ENCODE data around the gene CHST7. TPM values are rescaled to one million over a fixed set of nuclear protein-coding genes. Genes with fewer than 3 reads are reported as not detected.

Gene CHST7
- total RNA-seq, 6 experiments from 2014 or later: 4.8 to 7.1 (median 5.7) TPM

DNA sequence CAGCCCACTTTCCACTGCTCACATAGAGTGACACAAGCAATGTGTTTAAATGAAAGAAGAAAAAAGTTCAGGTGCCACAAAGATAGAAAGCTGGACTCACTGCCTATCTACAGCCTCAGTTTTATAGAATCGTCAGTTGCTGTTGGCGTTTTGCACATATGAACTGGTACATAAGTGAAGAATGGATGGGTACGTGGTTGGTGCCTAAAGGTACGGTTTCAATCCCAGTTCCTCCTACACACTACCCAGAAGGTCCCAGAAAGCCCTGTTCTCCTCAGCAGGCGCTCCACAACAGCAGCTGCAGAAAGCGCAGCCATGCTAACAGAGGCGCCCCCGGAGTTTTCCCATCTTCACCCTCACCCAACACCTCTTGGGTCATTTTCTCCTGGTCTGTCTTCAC is 23.6 kb downstream of the CHST7 start:
- Histone ChIP-seq H3K27me3 (no peaks in the 10 kb centered on the region), H3K4me3 (no peak overlapping the region), H3K9me3 (no peaks in the 10 kb centered on the region), H3K4me1 (no peaks in the 10 kb centered on the region), H3K27ac (no peak overlapping the region), H3K36me3 (no peaks in the 10 kb centered on the region)
- WGBS (ENCODE audit: insufficient coverage, low coverage, low lambda C conversion rate, missing lambda C conversion rate): 77% methylated on average over 8 of the region's 8 CpGs
- DNase-seq (no peak), ATAC-seq (no peak)
- intact Hi-C loops (cut with DNase I): no loop called here
- no peak for TF ChIP-seq POLR2A (IDR thresholded peaks at IDR 0.05)
- TF ChIP-seq, protein P1, sequence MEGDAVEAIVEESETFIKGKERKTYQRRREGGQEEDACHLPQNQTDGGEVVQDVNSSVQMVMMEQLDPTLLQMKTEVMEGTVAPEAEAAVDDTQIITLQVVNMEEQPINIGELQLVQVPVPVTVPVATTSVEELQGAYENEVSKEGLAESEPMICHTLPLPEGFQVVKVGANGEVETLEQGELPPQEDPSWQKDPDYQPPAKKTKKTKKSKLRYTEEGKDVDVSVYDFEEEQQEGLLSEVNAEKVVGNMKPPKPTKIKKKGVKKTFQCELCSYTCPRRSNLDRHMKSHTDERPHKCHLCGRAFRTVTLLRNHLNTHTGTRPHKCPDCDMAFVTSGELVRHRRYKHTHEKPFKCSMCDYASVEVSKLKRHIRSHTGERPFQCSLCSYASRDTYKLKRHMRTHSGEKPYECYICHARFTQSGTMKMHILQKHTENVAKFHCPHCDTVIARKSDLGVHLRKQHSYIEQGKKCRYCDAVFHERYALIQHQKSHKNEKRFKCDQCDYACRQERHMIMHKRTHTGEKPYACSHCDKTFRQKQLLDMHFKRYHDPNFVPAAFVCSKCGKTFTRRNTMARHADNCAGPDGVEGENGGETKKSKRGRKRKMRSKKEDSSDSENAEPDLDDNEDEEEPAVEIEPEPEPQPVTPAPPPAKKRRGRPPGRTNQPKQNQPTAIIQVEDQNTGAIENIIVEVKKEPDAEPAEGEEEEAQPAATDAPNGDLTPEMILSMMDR (IDR thresholded peaks at IDR 0.05): no peak

DNA sequence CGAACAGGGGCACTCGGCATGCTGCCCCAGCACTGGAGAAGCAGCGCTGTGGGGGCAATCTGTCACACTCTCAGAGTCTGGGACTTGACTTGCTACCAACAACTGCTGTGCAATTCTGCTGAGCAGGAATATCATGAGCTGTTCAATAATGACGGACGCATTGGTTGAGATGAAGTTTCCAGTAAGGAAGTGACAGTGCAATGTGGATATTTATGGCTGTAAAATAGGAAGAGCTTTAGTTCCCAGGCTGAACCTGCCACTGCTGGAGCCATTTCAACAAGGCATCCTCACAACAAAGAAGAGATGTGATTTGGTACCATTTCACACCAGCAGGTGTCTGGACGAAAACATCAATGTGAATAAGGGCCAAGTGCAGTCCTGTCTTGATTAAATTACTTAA is 24.2 kb downstream of the CHST7 start:
- Histone ChIP-seq H3K4me3 (no peak overlapping the region), H3K4me1 (peaks cover 0 to under 1% (median under 1%) of the 10 kb centered on the region in 4 donors), H3K9me3 (no peaks in the 10 kb centered on the region), H3K27me3 (no peaks in the 10 kb centered on the region), H3K27ac (no peak overlapping the region), H3K36me3 (no peaks in the 10 kb centered on the region)
- DNase-seq: no peak
- TF ChIP-seq POLR2A (IDR thresholded peaks at IDR 0.05): no peak
- TF ChIP-seq, protein P1 (IDR thresholded peaks at IDR 0.05): no peak
- WGBS (ENCODE audit: insufficient coverage, low coverage, low lambda C conversion rate, missing lambda C conversion rate): 27% methylated on average over 4 of the region's 6 CpGs
- intact Hi-C loops (cut with DNase I): no loop called here
- peak in 1 of 4 donors; percentile 21 for ATAC-seq

DNA sequence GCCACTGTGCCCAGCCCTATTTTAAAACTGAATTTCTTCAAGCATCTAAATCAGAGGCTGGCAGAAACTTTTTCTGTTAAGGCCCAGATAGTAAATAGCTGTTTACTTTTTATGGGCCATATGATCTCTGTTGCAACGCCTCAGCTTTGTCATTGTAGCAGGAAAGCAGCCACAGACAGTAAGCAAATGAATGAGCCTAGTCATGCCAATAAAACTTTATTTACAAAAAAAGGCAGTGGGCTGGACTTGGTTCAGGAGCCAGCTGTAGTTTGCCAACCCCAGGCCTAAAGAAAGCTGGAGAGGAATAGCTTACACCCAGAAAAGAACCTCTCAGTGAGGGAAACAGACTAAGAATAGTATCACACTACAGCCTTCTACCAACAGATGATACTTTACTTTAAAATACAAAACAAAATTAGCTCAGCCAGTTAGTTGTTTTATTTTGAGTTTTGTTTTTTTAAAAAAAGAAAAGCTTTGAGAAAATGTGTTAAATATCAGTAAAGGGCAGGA is 25.5 kb downstream of the CHST7 start:
- no peaks in the 10 kb centered on the region for H3K27me3 ChIP-seq
- H3K4me3 ChIP-seq: no peak overlapping the region
- intact Hi-C loops (cut with DNase I): no loop called here
- WGBS (ENCODE audit: insufficient coverage, low coverage, low lambda C conversion rate, missing lambda C conversion rate): 0% methylated on average over 1 of the region's 1 CpG
- H3K27ac ChIP-seq: no peak overlapping the region
- DNase-seq (no peak), ATAC-seq (peak in 1 of 4 donors; percentile 7)
- no peaks in the 10 kb centered on the region for H3K36me3 ChIP-seq
- H3K4me1 ChIP-seq: peaks cover 0 to 10% (median 5%) of the 10 kb centered on the region in 4 donors
- TF ChIP-seq, protein P1 (IDR thresholded peaks at IDR 0.05): no peak
- TF ChIP-seq POLR2A (IDR thresholded peaks at IDR 0.05): no peak
- no peaks in the 10 kb centered on the region for H3K9me3 ChIP-seq

DNA sequence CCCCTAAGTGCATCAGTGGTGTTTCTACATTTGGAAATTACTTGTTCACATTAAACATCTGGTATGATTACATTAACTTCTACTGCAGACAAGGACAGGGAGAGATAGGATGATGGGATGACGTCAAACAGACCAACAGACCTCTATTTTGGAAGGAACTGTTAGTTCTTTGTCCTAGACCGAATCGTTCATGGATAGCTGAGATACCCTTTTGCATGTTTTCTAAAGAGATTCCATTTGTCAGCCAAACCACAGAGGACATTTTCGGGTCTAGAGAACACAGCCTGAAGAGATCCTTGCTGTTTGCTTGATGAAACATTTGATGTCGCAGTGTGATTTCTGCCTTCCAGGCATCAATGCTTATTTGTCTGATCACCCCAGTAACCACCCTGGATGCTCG is 27.7 kb downstream of the CHST7 start:
- ATAC-seq (peak in 2 of 4 donors; percentile 7 to 37), DNase-seq (no peak)
- peak overlapping the region in 1 of 3 donors; percentile 25 for H3K27ac ChIP-seq
- H3K27me3 ChIP-seq: no peaks in the 10 kb centered on the region
- peaks cover 0 to 10% (median 5%) of the 10 kb centered on the region in 4 donors for H3K4me1 ChIP-seq
- H3K9me3 ChIP-seq: no peaks in the 10 kb centered on the region
- WGBS (ENCODE audit: insufficient coverage, low coverage, low lambda C conversion rate, missing lambda C conversion rate): 28% methylated on average over 5 of the region's 6 CpGs
- no peak for TF ChIP-seq POLR2A (IDR thresholded peaks at IDR 0.05)
- TF ChIP-seq, protein P1 (IDR thresholded peaks at IDR 0.05): no peak
- intact Hi-C loops (cut with DNase I): no loop called here
- peak overlapping the region in 1 of 3 donors; percentile 13 for H3K4me3 ChIP-seq
- H3K36me3 ChIP-seq: no peaks in the 10 kb centered on the region
